NCI-H1694 (cell line): Measurements from ENCODE around the gene SOX13.
A peak's percentile ranks its signal among the peaks of the same experiment; 100 is the strongest.

Experiments used
- DNase-seq: peaks from one replicate; lab custom pipeline; 2025; lab: John Stamatoyannopoulos, UW

SOX13 gene

GRCh38 chr1:204108312-204109141 lies 35.6 kb downstream of the SOX13 start:
- no peak for DNase-seq

DNA sequence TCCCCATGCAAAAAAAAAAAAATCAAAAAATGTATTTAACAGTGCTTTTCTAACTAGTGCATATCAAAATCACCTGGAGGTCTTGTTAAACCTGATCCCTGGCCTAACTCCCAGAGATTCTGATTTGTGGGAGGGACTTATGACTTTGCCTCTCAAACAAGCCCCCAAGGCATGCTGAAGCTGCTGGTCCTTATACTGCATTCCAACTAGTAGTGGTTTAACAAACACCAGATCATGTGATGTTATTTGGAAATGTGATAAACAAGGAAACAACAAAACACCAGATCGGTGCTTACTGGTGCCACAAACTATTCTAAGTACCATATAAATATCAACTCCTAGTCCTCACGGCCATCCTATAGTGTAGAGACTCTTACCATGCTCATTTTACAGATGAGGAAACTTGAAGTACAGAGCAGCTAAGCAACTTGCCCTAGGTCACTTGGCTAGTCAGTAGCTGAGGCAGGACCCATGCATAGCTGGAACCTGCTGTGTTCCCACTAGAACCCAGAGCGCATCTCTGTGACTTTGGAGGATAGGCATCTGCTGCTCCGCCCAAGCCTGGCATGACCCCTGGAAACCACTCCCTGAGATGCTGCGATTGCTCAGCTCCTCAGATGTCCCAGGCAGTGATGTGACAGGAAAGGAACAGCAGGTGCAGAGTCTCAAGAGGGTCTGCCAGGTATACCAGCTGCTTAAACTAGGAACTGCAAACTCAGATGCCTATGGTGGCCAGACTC lies 38.1 kb downstream of the SOX13 start:
- no peak for DNase-seq

DNA sequence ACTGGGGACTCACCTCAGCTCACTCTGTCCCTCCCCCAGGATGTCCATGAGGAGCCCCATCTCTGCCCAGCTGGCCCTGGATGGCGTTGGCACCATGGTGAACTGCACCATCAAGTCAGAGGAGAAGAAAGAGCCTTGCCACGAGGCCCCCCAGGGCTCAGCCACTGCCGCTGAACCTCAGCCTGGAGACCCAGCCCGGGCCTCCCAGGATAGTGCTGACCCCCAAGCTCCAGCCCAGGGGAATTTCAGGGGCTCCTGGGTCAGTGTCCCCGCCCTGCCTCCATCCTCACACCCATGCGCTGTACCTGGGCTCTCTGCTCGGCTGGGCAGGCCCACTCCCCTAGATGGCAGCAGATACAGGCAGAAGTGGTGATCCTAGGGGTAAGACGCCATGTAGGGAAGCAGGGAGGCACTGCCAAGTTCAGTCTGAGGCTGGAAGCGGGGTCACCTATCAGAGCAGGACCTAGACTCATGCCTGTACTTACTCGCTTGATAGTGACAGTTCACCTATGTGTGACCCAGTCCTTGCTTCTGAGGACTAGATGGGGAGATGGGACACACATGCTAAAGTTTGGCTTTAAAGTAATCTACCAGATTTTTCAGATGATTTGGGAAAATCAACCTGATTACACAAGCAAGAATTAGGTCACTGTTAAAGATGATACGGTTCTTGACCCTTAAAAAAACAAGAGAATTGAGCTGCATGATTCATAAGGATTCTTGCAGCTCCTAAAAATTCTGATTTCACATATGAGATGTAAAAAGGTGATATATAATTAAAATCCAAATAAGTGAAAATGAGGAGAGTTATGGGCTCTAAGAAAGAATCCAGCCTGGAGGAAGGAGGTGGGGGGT lies 40.2 kb downstream of the SOX13 start:
- no peak for DNase-seq

- DNase-seq, result no peak
Observed at GRCh38 chr1:204113896-204114295, 41.0 kb downstream of the SOX13 start.

DNA sequence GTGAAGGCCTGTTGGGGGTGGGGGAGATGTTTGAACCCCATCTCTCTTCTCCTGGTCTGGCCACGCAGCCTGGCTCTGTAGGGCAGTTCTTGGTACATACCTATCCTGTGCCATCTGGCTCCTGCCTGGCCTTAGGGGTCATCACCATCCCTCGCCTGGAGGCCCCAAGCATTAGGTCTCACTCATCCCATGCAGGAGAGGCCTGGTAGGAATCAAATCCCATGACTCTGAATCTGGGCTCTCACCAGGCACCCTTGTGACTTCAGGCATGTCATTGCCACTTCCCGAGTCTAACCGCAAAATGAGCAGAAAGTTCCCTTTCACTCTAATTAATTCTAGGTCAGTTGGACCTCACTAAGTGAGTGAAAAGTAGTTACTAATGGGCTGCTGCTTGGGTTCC lies 41.7 kb downstream of the SOX13 start:
- no peak for DNase-seq

- no peak for DNase-seq
Observed at GRCh38 chr1:204115116-204115515, 42.2 kb downstream of the SOX13 start.

DNA sequence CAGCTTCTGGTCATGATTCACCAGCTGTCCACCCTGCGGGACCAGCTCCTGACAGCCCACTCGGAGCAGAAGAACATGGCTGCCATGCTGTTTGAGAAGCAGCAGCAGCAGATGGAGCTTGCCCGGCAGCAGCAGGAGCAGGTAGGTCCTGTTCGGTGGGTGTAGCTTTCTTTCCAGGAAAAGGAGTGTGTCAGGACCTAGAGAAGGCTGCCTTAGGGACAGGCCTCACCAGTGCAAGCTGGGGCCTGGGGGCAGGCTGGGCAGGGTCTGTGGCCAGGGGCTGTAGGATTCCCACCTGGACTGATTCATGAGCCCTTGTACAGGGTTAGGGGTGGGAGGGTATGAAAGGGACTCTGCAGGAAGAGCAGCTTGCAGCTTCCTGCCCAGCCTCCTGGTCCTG lies 43.6 kb downstream of the SOX13 start:
- DNase-seq, result no peak

DNA sequence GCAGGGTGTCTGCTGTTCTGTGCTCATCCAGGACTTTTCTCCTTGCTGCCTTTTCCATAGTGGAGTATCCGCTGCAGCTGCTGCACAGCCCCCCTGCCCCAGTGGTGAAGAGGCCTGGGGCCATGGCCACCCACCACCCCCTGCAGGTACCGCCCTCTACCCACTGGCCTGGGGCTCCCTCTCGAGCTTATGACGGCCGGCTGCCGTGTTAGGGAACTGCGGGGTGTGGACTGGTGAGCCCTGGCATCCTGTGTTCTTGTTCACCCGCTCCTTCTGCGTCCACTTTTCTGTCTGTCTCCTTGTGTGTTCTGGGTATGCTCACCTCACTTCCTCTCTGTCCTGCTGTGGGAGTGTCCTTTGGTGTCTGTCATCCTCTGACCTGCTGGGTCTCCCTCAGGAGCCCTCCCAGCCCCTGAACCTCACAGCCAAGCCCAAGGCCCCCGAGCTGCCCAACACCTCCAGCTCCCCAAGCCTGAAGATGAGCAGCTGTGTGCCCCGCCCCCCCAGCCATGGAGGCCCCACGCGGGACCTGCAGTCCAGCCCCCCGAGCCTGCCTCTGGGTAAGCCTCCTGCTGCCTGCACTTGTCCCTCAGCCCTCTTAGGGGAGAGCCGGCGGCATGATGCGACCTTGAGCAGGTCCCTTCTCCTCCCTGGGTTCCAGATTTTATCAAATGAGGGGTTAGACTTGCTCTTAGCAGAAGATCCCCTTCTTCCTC lies 49.1 kb downstream of the SOX13 start:
- DNase-seq, result no peak

DNA sequence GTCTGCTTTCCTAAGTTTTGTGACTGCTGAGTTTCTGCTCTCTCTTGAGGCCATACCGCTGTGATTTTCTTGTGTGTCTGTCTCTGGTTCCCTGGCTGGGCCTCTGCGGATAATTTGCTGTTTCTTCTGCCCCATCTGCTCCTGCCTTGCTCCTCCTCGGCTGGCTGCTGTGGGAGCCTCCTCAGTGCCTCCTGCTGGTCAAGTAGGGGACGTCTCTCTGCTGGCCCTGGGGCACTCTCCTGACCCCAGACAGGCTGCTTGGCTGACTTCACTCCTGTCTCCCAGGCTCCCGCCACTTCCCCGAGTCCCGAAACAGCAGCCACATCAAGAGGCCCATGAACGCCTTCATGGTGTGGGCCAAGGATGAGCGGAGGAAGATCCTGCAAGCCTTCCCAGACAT lies 50.5 kb downstream of the SOX13 start:
- no peak for DNase-seq

GRCh38 chr1:204124639-204125038 lies 51.7 kb downstream of the SOX13 start:
- DNase-seq, result no peak

- no peak for DNase-seq
Observed at GRCh38 chr1:204125759-204126351, 52.9 kb downstream of the SOX13 start.

GRCh38 chr1:204126386-204126785 lies 53.5 kb downstream of the SOX13 start:
- no peak for DNase-seq

DNA sequence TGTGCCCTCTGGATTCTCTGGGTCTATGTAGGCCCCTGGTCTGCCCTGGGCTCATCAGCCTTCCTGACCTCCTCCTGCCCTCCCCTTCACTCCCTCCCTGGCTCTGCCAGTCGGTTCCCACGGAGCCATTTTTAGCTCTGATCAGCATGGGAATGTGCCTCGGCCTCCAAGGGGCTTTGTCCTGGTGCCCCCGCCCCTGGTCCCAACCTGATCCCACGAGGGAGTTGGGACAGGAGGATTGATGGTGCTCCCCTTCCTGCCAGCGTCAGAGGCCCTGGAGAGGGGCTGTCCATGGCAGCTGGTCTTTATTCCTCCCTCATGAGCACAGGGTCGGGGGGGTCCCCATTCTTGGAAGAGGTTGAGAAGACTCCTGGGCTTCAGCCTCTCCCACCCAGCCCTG lies 54.0 kb downstream of the SOX13 start:
- no peak for DNase-seq

DNA sequence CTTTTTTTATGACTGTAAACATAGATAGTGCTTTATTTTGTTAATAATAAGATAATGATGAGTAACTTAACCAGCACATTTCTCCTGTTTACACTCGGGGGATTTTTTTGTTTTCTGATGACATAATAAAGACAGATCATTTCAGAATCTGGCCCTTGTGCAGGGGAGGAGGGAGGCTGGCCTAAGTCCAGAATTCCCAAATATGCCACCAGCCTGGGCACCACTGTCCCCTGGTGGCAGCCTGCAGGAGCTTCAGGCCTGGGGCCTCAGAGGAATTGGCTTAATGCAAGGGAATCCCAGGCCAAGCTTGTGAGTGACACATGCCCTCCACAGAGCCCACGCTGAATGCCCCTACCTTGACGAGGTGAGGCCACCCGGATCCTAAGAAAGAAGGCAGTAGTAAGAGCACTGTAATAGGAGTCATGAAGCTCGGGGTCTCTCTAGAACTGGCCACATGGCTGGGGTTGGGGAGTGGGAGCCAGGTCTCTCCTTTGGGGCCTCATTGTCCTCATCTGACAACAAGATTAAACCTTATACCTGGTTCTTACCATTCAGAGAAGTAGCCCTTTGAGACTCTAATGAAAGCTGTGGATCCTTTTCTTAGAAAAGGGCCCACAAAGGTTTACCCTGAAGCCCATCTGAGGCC lies 54.8 kb downstream of the SOX13 start:
- DNase-seq, result peak; percentile 80

GRCh38 chr1:204128464-204128963 lies 55.6 kb downstream of the SOX13 start:
- DNase-seq, result no peak

GRCh38 chr1:204128964-204129896 lies 56.3 kb downstream of the SOX13 start:
- peak; percentile 45 for DNase-seq

- no peak for DNase-seq
Observed at GRCh38 chr1:204130178-204130577, 57.3 kb downstream of the SOX13 start.

DNA sequence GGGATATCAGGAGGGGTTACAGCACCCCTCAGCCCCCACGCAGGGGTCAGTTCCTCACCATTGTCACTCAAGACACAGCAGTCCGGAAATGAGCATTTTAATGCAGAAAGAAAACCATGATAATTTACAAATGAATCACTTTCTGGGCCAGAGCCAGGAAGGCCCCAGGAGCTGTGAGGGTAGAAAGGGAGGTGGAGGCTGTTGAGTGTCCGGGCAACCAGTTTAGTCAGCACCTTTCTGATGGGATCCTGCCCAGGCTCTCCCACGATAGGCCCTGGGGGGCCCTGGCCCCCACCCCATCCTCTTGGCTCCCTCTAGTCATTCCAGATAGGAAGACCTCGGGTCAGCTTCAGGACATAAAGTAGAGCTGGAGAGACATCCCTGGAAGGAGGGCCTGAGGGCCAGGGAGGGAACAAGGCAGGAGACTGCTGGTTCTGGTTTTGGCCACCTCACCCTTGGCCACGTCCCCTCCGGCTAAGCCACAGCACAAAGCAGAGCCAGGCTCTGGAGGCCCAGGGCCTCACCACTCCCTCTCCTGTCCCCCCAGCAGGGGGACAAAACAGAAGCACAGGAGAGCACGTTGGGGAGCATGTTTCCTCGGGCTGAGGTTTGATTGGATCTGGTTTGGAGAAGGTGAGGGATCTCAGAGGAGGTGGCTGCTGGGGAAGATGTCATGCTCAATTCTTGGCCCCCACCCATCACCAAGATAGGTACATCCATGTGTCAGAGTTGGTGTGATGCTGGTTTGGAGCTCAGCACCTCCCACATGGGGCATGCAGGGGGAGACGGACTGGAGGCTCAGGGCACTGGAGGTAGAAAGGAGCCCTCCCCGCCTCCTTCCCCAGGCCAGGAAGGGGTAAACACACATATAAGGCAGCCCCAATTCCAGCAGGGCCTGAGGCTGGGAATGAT lies 58.3 kb downstream of the SOX13 start:
- no peak for DNase-seq

GRCh38 chr1:204131978-204132377 lies 59.1 kb downstream of the SOX13 start:
- no peak for DNase-seq
